ENCODE measurements around the gene UMAD1.

The UMAD1 gene

GRCh38 chr7:7851991-7852390, 211.4 kb downstream of the UMAD1 start:
- peaks cover 19% of the 10 kb centered on the region for H3K4me1 ChIP-seq (ENCODE audit: insufficient read depth, low read length)

GRCh38 chr7:7857143-7857583, 216.6 kb downstream of the UMAD1 start:
- no peak overlapping the region for H3K4me3 ChIP-seq (ENCODE audit: low read depth in 1 of 2, low read length in 2 of 2)
- TF ChIP-seq EZH2 (IDR thresholded peaks at IDR 0.05; ENCODE audit: borderline replicate concordance, low read depth, low read length, severe bottlenecking) (no peak), CTCF (IDR thresholded peaks at IDR 0.05; ENCODE audit: borderline replicate concordance, extremely low read depth, low read length, poor library complexity, severe bottlenecking) (no peak)
- H3K27me3 ChIP-seq (ENCODE audit: insufficient read depth, low read length, poor library complexity): no peaks in the 10 kb centered on the region
- DNase-seq: no peak
- H3K27ac ChIP-seq (ENCODE audit: low read length): no peak overlapping the region
- H3K36me3 ChIP-seq (ENCODE audit: insufficient read depth, low read length): peaks cover 3% of the 10 kb centered on the region; the same call in 1 of the 2 replicates
- no peak for ATAC-seq (ENCODE audit: insufficient read depth, low read depth)
- H3K79me2 ChIP-seq (ENCODE audit: insufficient read depth, low read length): no peaks in the 10 kb centered on the region
- H2AFZ ChIP-seq (ENCODE audit: low read depth, low read length): no peak overlapping the region
- no peak overlapping the region for H3K9ac ChIP-seq (ENCODE audit: low read depth, low read length)
- peaks cover 19% of the 10 kb centered on the region for H3K9me3 ChIP-seq (ENCODE audit: insufficient read depth, low read length, severe bottlenecking)
- no peaks in the 10 kb centered on the region for H4K20me1 ChIP-seq (ENCODE audit: insufficient read depth, low read length)
- 0 out of 2 replicates have a peak, but pooled peaks cover under 1% of the 10 kb centered on the region for H3K4me1 ChIP-seq (ENCODE audit: insufficient read depth, low read length)
- H3K4me2 ChIP-seq (ENCODE audit: insufficient read depth, low read length): no peak overlapping the region

More at GRCh38 chr7:7851991-7852390, 211.4 kb downstream of the UMAD1 start:
- no peaks in the 10 kb centered on the region for H3K79me2 ChIP-seq (ENCODE audit: insufficient read depth, low read length)
- peaks cover 3% of the 10 kb centered on the region; the same call in 1 of the 2 replicates for H3K36me3 ChIP-seq (ENCODE audit: insufficient read depth, low read length)
- H3K27me3 ChIP-seq (ENCODE audit: insufficient read depth, low read length, poor library complexity): no peaks in the 10 kb centered on the region
- H4K20me1 ChIP-seq (ENCODE audit: insufficient read depth, low read length): no peaks in the 10 kb centered on the region
- no peak for TF ChIP-seq CTCF (IDR thresholded peaks at IDR 0.05; ENCODE audit: borderline replicate concordance, extremely low read depth, low read length, poor library complexity, severe bottlenecking)
- TF ChIP-seq EZH2 (IDR thresholded peaks at IDR 0.05; ENCODE audit: borderline replicate concordance, low read depth, low read length, severe bottlenecking): no peak
- H3K4me2 ChIP-seq (ENCODE audit: insufficient read depth, low read length): no peak overlapping the region
- H3K9ac ChIP-seq (ENCODE audit: low read depth, low read length): no peak overlapping the region
- ATAC-seq (ENCODE audit: insufficient read depth, low read depth): no peak
- no peak overlapping the region for H2AFZ ChIP-seq (ENCODE audit: low read depth, low read length)
- DNase-seq: no peak
- H3K9me3 ChIP-seq (ENCODE audit: insufficient read depth, low read length, severe bottlenecking): peaks cover 19% of the 10 kb centered on the region
- no peak overlapping the region for H3K4me3 ChIP-seq (ENCODE audit: low read depth in 1 of 2, low read length in 2 of 2)
- H3K27ac ChIP-seq (ENCODE audit: low read length): no peak overlapping the region

GRCh38 chr7:7858559-7858958, 218.0 kb downstream of the UMAD1 start:
- no peak overlapping the region for H3K9ac ChIP-seq (ENCODE audit: low read depth, low read length)
- no peak overlapping the region for H3K4me3 ChIP-seq (ENCODE audit: low read depth in 1 of 2, low read length in 2 of 2)
- H3K9me3 ChIP-seq (ENCODE audit: insufficient read depth, low read length, severe bottlenecking): peaks cover 19% of the 10 kb centered on the region
- H3K4me2 ChIP-seq (ENCODE audit: insufficient read depth, low read length): no peak overlapping the region
- ATAC-seq (ENCODE audit: insufficient read depth, low read depth) (no peak), DNase-seq (no peak)
- no peaks in the 10 kb centered on the region for H4K20me1 ChIP-seq (ENCODE audit: insufficient read depth, low read length)
- no peak overlapping the region for H3K27ac ChIP-seq (ENCODE audit: low read length)
- H3K79me2 ChIP-seq (ENCODE audit: insufficient read depth, low read length): no peaks in the 10 kb centered on the region
- no peak for TF ChIP-seq CTCF (IDR thresholded peaks at IDR 0.05; ENCODE audit: borderline replicate concordance, extremely low read depth, low read length, poor library complexity, severe bottlenecking)
- no peak for TF ChIP-seq EZH2 (IDR thresholded peaks at IDR 0.05; ENCODE audit: borderline replicate concordance, low read depth, low read length, severe bottlenecking)
- no peaks in the 10 kb centered on the region for H3K4me1 ChIP-seq (ENCODE audit: insufficient read depth, low read length)
- no peaks in the 10 kb centered on the region for H3K27me3 ChIP-seq (ENCODE audit: insufficient read depth, low read length, poor library complexity)
- no peak overlapping the region for H2AFZ ChIP-seq (ENCODE audit: low read depth, low read length)
- peaks cover 3% of the 10 kb centered on the region; the same call in 1 of the 2 replicates for H3K36me3 ChIP-seq (ENCODE audit: insufficient read depth, low read length)

Data from DND-41 (cell line).